GM10266 (cell line): Measurements from ENCODE around the gene FHIT.
"Not testable (repeated sequence)": the region's sequence is repeated elsewhere in the genome, so short reads cannot be mapped to it uniquely, and the experiment has no call there.

ENCODE experiments used
- DNase-seq: peaks from one replicate; pipeline ENCODE4 v3.0.0; 2012; ENCODE audit errors: extremely low spot score
- CTCF ChIP-seq: IDR thresholded peaks from 2 replicates; pipeline ENCODE4 v1.5.1; 2012; ENCODE audit warnings: mild to moderate bottlenecking, low read depth; ENCODE audit not compliant: control insufficient read depth, insufficient read depth; ENCODE audit errors: missing control alignments

Gene FHIT

GRCh38 chr3:60893946-60894345 lies 357.3 kb downstream of the FHIT start:
- TF ChIP-seq CTCF, result no peak
- DNase-seq, result no peak

- no peak for DNase-seq
- TF ChIP-seq CTCF, result no peak
These were observed 361.0 kb downstream of the FHIT start for GRCh38 chr3:60890226-60890625.

- not testable (repeated sequence) for DNase-seq
These were observed 362.3 kb downstream of the FHIT start for GRCh38 chr3:60888952-60889351.

- DNase-seq, result no peak
- no peak for TF ChIP-seq CTCF
These were observed 363.7 kb downstream of the FHIT start for GRCh38 chr3:60887574-60887973.

- no peak for TF ChIP-seq CTCF
- DNase-seq, result no peak
These were observed 364.7 kb downstream of the FHIT start for GRCh38 chr3:60886518-60886917.

GRCh38 chr3:60884005-60884404 lies 367.2 kb downstream of the FHIT start:
- no peak for DNase-seq
- TF ChIP-seq CTCF, result no peak

GRCh38 chr3:60877188-60877587 lies 374.1 kb downstream of the FHIT start:
- no peak for TF ChIP-seq CTCF
- no peak for DNase-seq

GRCh38 chr3:60870396-60870795 lies 380.9 kb downstream of the FHIT start:
- DNase-seq, result no peak
- TF ChIP-seq CTCF, result no peak
